Measurements from ENCODE around the gene DBNDD2.

Gene DBNDD2

GRCh38 chr20:45419188-45420091, 11.4 kb downstream of the DBNDD2 start:
- H3K4me1 Mint-ChIP-seq (ENCODE audit: low read depth): peaks cover 49% of the 10 kb centered on the region
- peak overlapping the region; percentile 90 for H3K27ac Mint-ChIP-seq
- H3K27me3 Mint-ChIP-seq: no peaks in the 10 kb centered on the region
- H3K36me3 Mint-ChIP-seq (ENCODE audit: low read depth): peaks cover 77% of the 10 kb centered on the region
- H3K4me3 Mint-ChIP-seq: peak overlapping the region; percentile 34
- DNase-seq: no peak
- H3K9me3 Mint-ChIP-seq: no peaks in the 10 kb centered on the region

DNA sequence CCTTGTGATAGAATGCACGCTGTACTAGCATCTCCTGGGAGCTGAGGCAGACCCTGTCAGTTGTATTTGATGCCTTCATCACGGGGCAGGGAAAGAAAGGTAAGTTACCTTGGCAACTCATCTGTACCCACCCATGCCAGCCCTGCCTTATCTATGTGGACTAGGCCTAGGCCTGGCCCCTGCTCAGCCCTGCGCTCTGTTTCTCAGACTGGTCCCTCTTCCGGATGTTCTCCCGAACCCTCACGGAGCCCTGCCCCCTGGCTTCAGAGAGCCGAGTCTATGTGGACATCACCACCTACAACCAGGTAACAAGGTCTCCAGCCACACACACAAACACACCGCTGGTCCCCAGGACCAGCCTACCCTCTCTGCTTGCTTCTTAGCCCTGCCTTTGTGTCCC, 12.0 kb downstream of the DBNDD2 start:
- H3K4me3 Mint-ChIP-seq: no peak overlapping the region
- H3K27ac Mint-ChIP-seq: peak overlapping the region; percentile 90
- peaks cover 43% of the 10 kb centered on the region for H3K4me1 Mint-ChIP-seq (ENCODE audit: low read depth)
- peaks cover 82% of the 10 kb centered on the region for H3K36me3 Mint-ChIP-seq (ENCODE audit: low read depth)
- no peaks in the 10 kb centered on the region for H3K27me3 Mint-ChIP-seq
- no peaks in the 10 kb centered on the region for H3K9me3 Mint-ChIP-seq
- no peak for DNase-seq

- DNase-seq: no peak
- Mint-ChIP-seq H3K36me3 (ENCODE audit: low read depth) (peaks cover 88% of the 10 kb centered on the region), H3K4me1 (ENCODE audit: low read depth) (peaks cover 14% of the 10 kb centered on the region), H3K27me3 (no peaks in the 10 kb centered on the region), H3K9me3 (no peaks in the 10 kb centered on the region), H3K27ac (peak overlapping the region; percentile 75), H3K4me3 (no peak overlapping the region)
Measured at GRCh38 chr20:45423700-45424099, 15.6 kb downstream of the DBNDD2 start.

DNA sequence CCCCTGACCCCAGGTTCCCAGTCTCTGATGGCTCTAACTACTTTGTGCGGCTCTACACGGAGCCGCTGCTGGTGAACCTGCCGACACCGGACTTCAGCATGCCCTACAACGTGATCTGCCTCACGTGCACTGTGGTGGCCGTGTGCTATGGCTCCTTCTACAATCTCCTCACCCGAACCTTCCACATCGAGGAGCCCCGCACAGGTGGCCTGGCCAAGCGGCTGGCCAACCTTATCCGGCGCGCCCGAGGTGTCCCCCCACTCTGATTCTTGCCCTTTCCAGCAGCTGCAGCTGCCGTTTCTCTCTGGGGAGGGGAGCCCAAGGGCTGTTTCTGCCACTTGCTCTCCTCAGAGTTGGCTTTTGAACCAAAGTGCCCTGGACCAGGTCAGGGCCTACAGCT, 17.5 kb downstream of the DBNDD2 start:
- Mint-ChIP-seq H3K9me3 (no peaks in the 10 kb centered on the region), H3K27me3 (no peaks in the 10 kb centered on the region), H3K4me1 (ENCODE audit: low read depth) (no peaks in the 10 kb centered on the region), H3K27ac (no peak overlapping the region), H3K4me3 (no peak overlapping the region), H3K36me3 (ENCODE audit: low read depth) (peaks cover 76% of the 10 kb centered on the region)
- no peak for DNase-seq

DNA sequence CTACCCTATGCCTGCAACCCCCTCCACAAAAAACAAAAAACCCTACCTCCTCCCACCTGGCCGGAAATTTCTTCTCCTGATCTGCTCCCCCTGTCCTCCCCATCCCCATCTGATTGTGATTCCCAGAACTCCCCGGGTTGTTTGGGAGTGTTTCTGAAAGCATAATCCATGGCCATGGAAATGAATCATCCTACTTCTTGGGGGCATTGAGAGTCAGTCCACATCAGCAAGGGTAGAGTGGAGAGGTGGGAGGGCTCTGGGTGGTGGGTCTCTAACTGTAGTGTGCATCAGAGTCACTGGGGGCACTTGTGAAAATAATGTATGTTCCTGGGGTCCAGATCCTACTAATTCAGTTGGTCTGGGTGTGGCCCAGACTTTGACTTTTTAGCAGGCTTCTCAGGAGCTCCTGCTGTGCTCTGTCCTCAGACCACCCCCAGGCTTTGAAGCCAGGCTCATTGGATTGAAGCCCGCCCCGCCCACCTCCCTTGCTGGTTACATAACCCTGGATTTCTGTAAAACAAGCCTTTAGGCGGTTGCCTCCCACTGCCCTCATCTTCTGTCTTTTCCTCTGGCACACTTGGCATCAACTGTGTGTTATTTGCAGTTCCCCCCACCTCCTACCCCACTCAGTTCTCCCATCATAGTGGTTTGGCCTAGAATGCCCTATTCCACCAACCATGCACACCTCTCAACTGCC, 18.4 kb downstream of the DBNDD2 start:
- Mint-ChIP-seq H3K9me3 (no peaks in the 10 kb centered on the region), H3K27me3 (no peaks in the 10 kb centered on the region), H3K27ac (peak overlapping the region; percentile 26), H3K4me1 (ENCODE audit: low read depth) (no peaks in the 10 kb centered on the region), H3K36me3 (ENCODE audit: low read depth) (peaks cover 72% of the 10 kb centered on the region), H3K4me3 (no peak overlapping the region)
- no peak for DNase-seq

DNA sequence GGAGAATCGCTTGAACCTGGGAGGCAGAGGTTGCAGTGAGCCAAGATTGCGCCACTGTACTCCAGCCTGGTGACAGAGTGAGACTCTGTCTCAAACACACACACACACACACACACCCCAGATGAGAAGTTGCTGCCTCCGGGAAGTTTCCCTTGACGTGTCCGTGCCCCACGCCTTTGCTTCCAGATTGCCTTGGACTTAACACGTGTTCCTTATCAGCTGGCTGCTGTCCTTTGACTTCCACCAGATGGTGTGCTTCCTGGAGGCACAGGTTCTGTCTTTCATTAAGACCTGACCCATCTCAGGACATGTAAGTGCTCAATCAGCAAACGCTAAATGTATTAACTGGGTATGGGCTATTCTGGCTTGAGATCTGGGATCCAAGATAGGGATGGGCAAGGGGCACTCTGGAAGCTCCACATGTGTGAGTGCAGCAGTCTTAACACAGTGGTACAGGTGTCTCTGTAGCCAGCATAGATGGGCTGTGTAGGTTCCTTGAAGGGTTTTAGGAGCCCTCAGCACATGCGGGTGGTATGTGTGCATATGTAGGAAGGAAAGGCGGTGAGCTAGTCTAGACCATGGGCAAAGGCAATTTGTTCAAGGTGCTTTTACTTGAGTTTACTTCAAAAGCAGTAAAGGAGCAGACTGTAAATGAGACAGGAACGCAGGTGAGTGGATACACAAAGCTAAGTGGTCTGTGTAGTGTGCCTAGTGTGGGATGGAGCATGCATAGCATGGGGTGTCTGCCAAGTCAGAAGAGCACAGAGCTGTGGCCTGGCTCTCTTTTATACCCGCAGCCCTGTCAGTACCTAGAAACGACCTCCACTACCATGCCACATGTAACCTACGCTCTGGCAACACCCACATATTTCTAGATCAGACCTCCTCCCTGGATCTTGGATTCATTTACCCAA, 19.4 kb downstream of the DBNDD2 start:
- DNase-seq: no peak
- no peak overlapping the region for H3K4me3 Mint-ChIP-seq
- peaks cover 6% of the 10 kb centered on the region for H3K4me1 Mint-ChIP-seq (ENCODE audit: low read depth)
- H3K27me3 Mint-ChIP-seq: no peaks in the 10 kb centered on the region
- H3K36me3 Mint-ChIP-seq (ENCODE audit: low read depth): peaks cover 73% of the 10 kb centered on the region
- peak overlapping the region; percentile 2 for H3K27ac Mint-ChIP-seq
- H3K9me3 Mint-ChIP-seq: no peaks in the 10 kb centered on the region

DNA sequence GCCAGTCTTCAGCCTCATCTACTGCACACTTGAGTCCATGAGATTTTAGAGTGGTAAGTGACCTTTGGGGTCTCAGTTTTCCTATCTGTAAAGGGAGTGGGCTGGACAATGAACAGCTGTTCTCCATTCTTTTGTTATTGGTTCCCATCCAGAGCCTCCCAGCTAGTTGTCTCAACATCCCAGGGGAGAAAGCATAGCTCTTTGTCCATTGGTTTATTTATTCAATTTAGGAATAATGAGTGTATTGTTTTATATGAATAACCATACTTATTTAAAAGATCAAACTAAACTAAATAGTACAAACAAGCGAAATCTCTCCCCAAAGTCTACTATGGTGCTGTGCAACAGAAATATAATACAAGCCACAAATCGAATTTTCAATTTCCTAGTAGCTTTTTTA, 21.5 kb downstream of the DBNDD2 start:
- Mint-ChIP-seq H3K27me3 (no peaks in the 10 kb centered on the region), H3K36me3 (ENCODE audit: low read depth) (peaks cover 71% of the 10 kb centered on the region), H3K4me3 (no peak overlapping the region), H3K27ac (no peak overlapping the region), H3K4me1 (ENCODE audit: low read depth) (peaks cover 11% of the 10 kb centered on the region), H3K9me3 (no peaks in the 10 kb centered on the region)
- DNase-seq: no peak

DNA sequence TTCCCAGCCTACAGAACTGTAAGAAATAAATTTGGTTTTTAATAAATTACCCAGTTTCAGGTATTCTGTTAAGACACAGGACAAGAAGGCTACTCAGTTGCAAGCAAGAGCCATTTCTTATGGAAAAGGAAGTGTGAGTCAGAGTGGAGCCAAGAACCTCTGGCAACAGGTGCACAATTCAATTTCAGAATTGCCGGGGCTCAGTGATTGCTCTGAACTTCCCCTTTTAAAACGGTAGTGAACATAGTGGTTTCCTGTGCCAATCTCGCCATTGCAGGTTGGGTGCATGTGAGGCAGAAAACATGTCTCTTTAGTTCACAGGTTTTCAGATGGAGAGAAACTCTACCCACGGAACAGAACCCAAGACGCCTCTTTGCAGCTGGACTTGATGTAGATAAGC, 24.2 kb downstream of the DBNDD2 start:
- no peak for DNase-seq
- H3K4me1 Mint-ChIP-seq (ENCODE audit: low read depth): peaks cover 21% of the 10 kb centered on the region
- no peaks in the 10 kb centered on the region for H3K9me3 Mint-ChIP-seq
- no peak overlapping the region for H3K4me3 Mint-ChIP-seq
- H3K27ac Mint-ChIP-seq: peak overlapping the region; percentile 47
- no peaks in the 10 kb centered on the region for H3K27me3 Mint-ChIP-seq
- H3K36me3 Mint-ChIP-seq (ENCODE audit: low read depth): peaks cover 49% of the 10 kb centered on the region

GRCh38 chr20:45433316-45433715, 25.2 kb downstream of the DBNDD2 start:
- H3K4me1 Mint-ChIP-seq (ENCODE audit: low read depth): peaks cover 21% of the 10 kb centered on the region
- no peak overlapping the region for H3K27ac Mint-ChIP-seq
- H3K36me3 Mint-ChIP-seq (ENCODE audit: low read depth): peaks cover 40% of the 10 kb centered on the region
- DNase-seq: no peak
- H3K27me3 Mint-ChIP-seq: no peaks in the 10 kb centered on the region
- no peak overlapping the region for H3K4me3 Mint-ChIP-seq
- H3K9me3 Mint-ChIP-seq: no peaks in the 10 kb centered on the region

DNA sequence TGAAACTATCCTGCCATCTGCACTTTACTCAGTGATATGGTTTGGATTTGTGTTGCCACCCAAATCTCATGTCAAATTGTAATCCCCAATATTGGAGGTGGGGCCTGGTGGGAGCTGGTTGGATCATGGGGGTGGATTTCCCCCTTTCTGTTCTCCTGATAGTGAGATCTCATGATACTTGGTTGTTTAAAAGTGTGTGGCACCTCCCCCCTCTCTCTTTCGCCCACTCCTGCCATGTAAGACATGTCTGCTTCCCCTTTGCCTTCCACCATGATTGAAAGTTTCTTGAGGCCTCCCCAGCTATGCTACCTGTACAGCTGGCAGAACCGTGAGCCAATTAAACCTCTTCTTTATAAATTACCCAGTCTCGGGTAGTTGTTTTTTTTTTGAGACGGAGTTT, 25.9 kb downstream of the DBNDD2 start:
- peak overlapping the region; percentile 22 for H3K27ac Mint-ChIP-seq

GRCh38 chr20:45436732-45437485, 28.8 kb downstream of the DBNDD2 start:
- H3K4me3 Mint-ChIP-seq: peak overlapping the region; percentile 80
- peaks cover 24% of the 10 kb centered on the region for H3K36me3 Mint-ChIP-seq (ENCODE audit: low read depth)
- no peaks in the 10 kb centered on the region for H3K27me3 Mint-ChIP-seq
- H3K4me1 Mint-ChIP-seq (ENCODE audit: low read depth): peaks cover 21% of the 10 kb centered on the region
- peak; percentile 92 for DNase-seq
- peak overlapping the region; percentile 68 for H3K27ac Mint-ChIP-seq
- H3K9me3 Mint-ChIP-seq: no peaks in the 10 kb centered on the region

More for the DNA sequence above, 25.9 kb downstream of the DBNDD2 start:
- H3K9me3 Mint-ChIP-seq: no peaks in the 10 kb centered on the region
- H3K27me3 Mint-ChIP-seq: no peaks in the 10 kb centered on the region
- no peak overlapping the region for H3K4me3 Mint-ChIP-seq
- peaks cover 40% of the 10 kb centered on the region for H3K36me3 Mint-ChIP-seq (ENCODE audit: low read depth)
- peaks cover 21% of the 10 kb centered on the region for H3K4me1 Mint-ChIP-seq (ENCODE audit: low read depth)
- DNase-seq: no peak

GRCh38 chr20:45440424-45440823, 32.3 kb downstream of the DBNDD2 start:
- H3K9me3 Mint-ChIP-seq: no peaks in the 10 kb centered on the region
- no peak overlapping the region for H3K27ac Mint-ChIP-seq
- H3K4me1 Mint-ChIP-seq (ENCODE audit: low read depth): peaks cover 29% of the 10 kb centered on the region
- H3K36me3 Mint-ChIP-seq (ENCODE audit: low read depth): no peaks in the 10 kb centered on the region
- DNase-seq: no peak
- peaks cover 7% of the 10 kb centered on the region for H3K27me3 Mint-ChIP-seq
- no peak overlapping the region for H3K4me3 Mint-ChIP-seq

- no peaks in the 10 kb centered on the region for H3K36me3 Mint-ChIP-seq (ENCODE audit: low read depth)
- H3K27me3 Mint-ChIP-seq: peaks cover 14% of the 10 kb centered on the region
- H3K4me1 Mint-ChIP-seq (ENCODE audit: low read depth): peaks cover 31% of the 10 kb centered on the region
- no peak overlapping the region for H3K4me3 Mint-ChIP-seq
- DNase-seq: no peak
- H3K27ac Mint-ChIP-seq: no peak overlapping the region
- no peaks in the 10 kb centered on the region for H3K9me3 Mint-ChIP-seq
Measured at GRCh38 chr20:45440891-45441685, 33.0 kb downstream of the DBNDD2 start.

Data from activated T-cell treated with anti-CD3 and anti-CD28 coated beads, Interleukin-2, amount 50 U/mL, for 24 hours (primary cell).